ENCODE data around the gene PAH.

Gene PAH

GRCh38 chr12:102900389-102900788 is 16.7 kb downstream of the PAH start:
- Mint-ChIP-seq H3K36me3 (no peaks in the 10 kb centered on the region), H3K4me1 (no peaks in the 10 kb centered on the region), H3K27ac (no peak overlapping the region), H3K4me3 (no peak overlapping the region), H3K9me3 (no peaks in the 10 kb centered on the region), H3K27me3 (no peaks in the 10 kb centered on the region)
- CTCF ChIA-PET = no interaction called here
- DNase-seq = no peak

- CTCF ChIA-PET = no interaction called here
- H3K27ac Mint-ChIP-seq = no peak overlapping the region
- H3K9me3 Mint-ChIP-seq = no peaks in the 10 kb centered on the region
- no peaks in the 10 kb centered on the region for H3K4me1 Mint-ChIP-seq
- H3K36me3 Mint-ChIP-seq = no peaks in the 10 kb centered on the region
- peaks cover 3% of the 10 kb centered on the region for H3K27me3 Mint-ChIP-seq
- DNase-seq = no peak
- H3K4me3 Mint-ChIP-seq = no peak overlapping the region
Measured at GRCh38 chr12:102896067-102896466, 21.0 kb downstream of the PAH start.

- Mint-ChIP-seq H3K36me3 (no peaks in the 10 kb centered on the region), H3K9me3 (no peaks in the 10 kb centered on the region), H3K27me3 (peaks cover 3% of the 10 kb centered on the region), H3K4me3 (no peak overlapping the region), H3K27ac (no peak overlapping the region), H3K4me1 (no peaks in the 10 kb centered on the region)
- DNase-seq = no peak
- CTCF ChIA-PET = interaction anchor here (1.0 kb wide), 1 partner anchor 8 kb away, joined by 3 read pairs; no protein-coding TSS in a partner anchor
Measured at GRCh38 chr12:102891756-102892155, 25.3 kb downstream of the PAH start.

GRCh38 chr12:102888511-102888910 is 28.5 kb downstream of the PAH start:
- Mint-ChIP-seq H3K27me3 (peaks cover 3% of the 10 kb centered on the region), H3K4me3 (no peak overlapping the region), H3K4me1 (no peaks in the 10 kb centered on the region), H3K27ac (no peak overlapping the region), H3K9me3 (no peaks in the 10 kb centered on the region), H3K36me3 (no peaks in the 10 kb centered on the region)
- CTCF ChIA-PET = no interaction called here
- DNase-seq = no peak

- DNase-seq = no peak
- Mint-ChIP-seq H3K27ac (no peak overlapping the region), H3K27me3 (peaks cover 4% of the 10 kb centered on the region), H3K36me3 (no peaks in the 10 kb centered on the region), H3K4me1 (no peaks in the 10 kb centered on the region), H3K9me3 (no peaks in the 10 kb centered on the region), H3K4me3 (no peak overlapping the region)
- CTCF ChIA-PET = interaction anchor here (1.0 kb wide), 1 partner anchor 16 kb away, joined by 3 read pairs; no protein-coding TSS in a partner anchor
Measured at GRCh38 chr12:102885043-102885932, 31.8 kb downstream of the PAH start.

- Mint-ChIP-seq H3K4me1 (no peaks in the 10 kb centered on the region), H3K9me3 (no peaks in the 10 kb centered on the region), H3K36me3 (no peaks in the 10 kb centered on the region), H3K27ac (no peak overlapping the region), H3K4me3 (no peak overlapping the region), H3K27me3 (peaks cover 4% of the 10 kb centered on the region)
- CTCF ChIA-PET = interaction anchor here (0.9 to 2.7 kb wide), 8 partner anchors 9 to 749 kb away, joined by 3 to 33 read pairs (median 6); no protein-coding TSS in a partner anchor
- DNase-seq = peak; percentile 50
Measured at GRCh38 chr12:102883204-102883799, 33.7 kb downstream of the PAH start.

GRCh38 chr12:102880783-102881182 is 36.3 kb downstream of the PAH start:
- Mint-ChIP-seq H3K27ac (no peak overlapping the region), H3K27me3 (peaks cover 4% of the 10 kb centered on the region), H3K4me1 (no peaks in the 10 kb centered on the region), H3K9me3 (no peaks in the 10 kb centered on the region), H3K36me3 (no peaks in the 10 kb centered on the region), H3K4me3 (no peak overlapping the region)
- no peak for DNase-seq
- CTCF ChIA-PET = no interaction called here

GRCh38 chr12:102879144-102879763 is 37.8 kb downstream of the PAH start:
- H3K4me3 Mint-ChIP-seq = no peak overlapping the region
- H3K27me3 Mint-ChIP-seq = peaks cover 4% of the 10 kb centered on the region
- no peaks in the 10 kb centered on the region for H3K9me3 Mint-ChIP-seq
- no peak for DNase-seq
- H3K36me3 Mint-ChIP-seq = no peaks in the 10 kb centered on the region
- CTCF ChIA-PET = no interaction called here
- no peaks in the 10 kb centered on the region for H3K4me1 Mint-ChIP-seq
- no peak overlapping the region for H3K27ac Mint-ChIP-seq

- Mint-ChIP-seq H3K27ac (no peak overlapping the region), H3K36me3 (no peaks in the 10 kb centered on the region), H3K4me3 (no peak overlapping the region), H3K27me3 (no peaks in the 10 kb centered on the region), H3K4me1 (no peaks in the 10 kb centered on the region), H3K9me3 (no peaks in the 10 kb centered on the region)
- DNase-seq = no peak
- CTCF ChIA-PET = interaction anchor here (0.6 kb wide), 1 partner anchor 79 kb away, joined by 3 read pairs; no protein-coding TSS in a partner anchor
Measured at GRCh38 chr12:102876883-102877282, 40.2 kb downstream of the PAH start.

- no peak overlapping the region for H3K4me3 Mint-ChIP-seq
- no peak overlapping the region for H3K27ac Mint-ChIP-seq
- DNase-seq = no peak
- no peaks in the 10 kb centered on the region for H3K36me3 Mint-ChIP-seq
- H3K4me1 Mint-ChIP-seq = no peaks in the 10 kb centered on the region
- H3K9me3 Mint-ChIP-seq = no peaks in the 10 kb centered on the region
- CTCF ChIA-PET = no interaction called here
- H3K27me3 Mint-ChIP-seq = no peaks in the 10 kb centered on the region
Measured at GRCh38 chr12:102874819-102875218, 42.2 kb downstream of the PAH start.

GRCh38 chr12:102873077-102873476 is 44.0 kb downstream of the PAH start:
- H3K4me1 Mint-ChIP-seq = no peaks in the 10 kb centered on the region
- no peaks in the 10 kb centered on the region for H3K9me3 Mint-ChIP-seq
- H3K27me3 Mint-ChIP-seq = no peaks in the 10 kb centered on the region
- H3K4me3 Mint-ChIP-seq = no peak overlapping the region
- CTCF ChIA-PET = no interaction called here
- DNase-seq = no peak
- H3K36me3 Mint-ChIP-seq = no peaks in the 10 kb centered on the region
- H3K27ac Mint-ChIP-seq = no peak overlapping the region

- H3K9me3 Mint-ChIP-seq = no peaks in the 10 kb centered on the region
- H3K4me1 Mint-ChIP-seq = no peaks in the 10 kb centered on the region
- no peaks in the 10 kb centered on the region for H3K36me3 Mint-ChIP-seq
- CTCF ChIA-PET = no interaction called here
- H3K27ac Mint-ChIP-seq = no peak overlapping the region
- no peaks in the 10 kb centered on the region for H3K27me3 Mint-ChIP-seq
- DNase-seq = no peak
- H3K4me3 Mint-ChIP-seq = no peak overlapping the region
Measured at GRCh38 chr12:102871014-102871413, 46.0 kb downstream of the PAH start.

GRCh38 chr12:102869571-102869970 is 47.5 kb downstream of the PAH start:
- no peaks in the 10 kb centered on the region for H3K27me3 Mint-ChIP-seq
- no peak overlapping the region for H3K27ac Mint-ChIP-seq
- no peaks in the 10 kb centered on the region for H3K36me3 Mint-ChIP-seq
- no peak for DNase-seq
- no peaks in the 10 kb centered on the region for H3K4me1 Mint-ChIP-seq
- H3K4me3 Mint-ChIP-seq = no peak overlapping the region
- H3K9me3 Mint-ChIP-seq = no peaks in the 10 kb centered on the region
- CTCF ChIA-PET = no interaction called here

GRCh38 chr12:102865821-102866615 is 51.0 kb downstream of the PAH start:
- H3K4me1 Mint-ChIP-seq = no peaks in the 10 kb centered on the region
- no peak for DNase-seq
- no peak overlapping the region for H3K4me3 Mint-ChIP-seq
- peaks cover 3% of the 10 kb centered on the region for H3K9me3 Mint-ChIP-seq
- H3K27me3 Mint-ChIP-seq = no peaks in the 10 kb centered on the region
- no peaks in the 10 kb centered on the region for H3K36me3 Mint-ChIP-seq
- no peak overlapping the region for H3K27ac Mint-ChIP-seq
- CTCF ChIA-PET = no interaction called here
